GM23338 (cell line): ENCODE results near the gene SSH2.

Experiments used
- CREB1 ChIP-seq: fragments of 250-450 bp; sonication (Bioruptor Pico); IDR thresholded peaks from 2 replicates; pipeline ENCODE4 v1.5.0; 2020; ENCODE audit warnings: low read depth, mild to moderate bottlenecking, moderate library complexity
- EZH2 ChIP-seq: fragments of 200-600 bp; sonication (generic); IDR thresholded peaks from one replicate; pipeline ENCODE4 v1.8.0; 2017; ENCODE audit warnings: antibody characterized with exemption, mild to moderate bottlenecking, low read depth; ENCODE audit not compliant: unreplicated experiment
- EZH2phosphoT487 ChIP-seq: fragments of 200-600 bp; sonication (generic); IDR thresholded peaks from one replicate; pipeline ENCODE4 v1.8.1; 2018; ENCODE audit warnings: antibody characterized with exemption; ENCODE audit not compliant: unreplicated experiment
- JUNB ChIP-seq: IDR thresholded peaks from one replicate; pipeline ENCODE4 v1.6.1; 2016; ENCODE audit warnings: antibody characterized with exemption; ENCODE audit not compliant: unreplicated experiment
- POLR2AphosphoS5 ChIP-seq: IDR thresholded peaks from 2 replicates; pipeline ENCODE4 v1.6.1; 2016; ENCODE audit warnings: antibody characterized with exemption, low read depth
- TF ChIP-seq, protein P1 (sequence below): IDR thresholded peaks from one replicate; pipeline ENCODE4 v1.6.1; 2018; ENCODE audit warnings: antibody characterized with exemption; ENCODE audit not compliant: unreplicated experiment
- TF ChIP-seq, protein P2 (sequence below), 2 experiments: fragments of 200-600 bp in 1 of 2; sonication (generic) in 1 of 2; conservative IDR thresholded peaks; 2 replicates each; pipeline versions ENCODE4 v1.5.1 to v1.6.1; 2016 to 2017; ENCODE audit warnings: antibody characterized with exemption in 2 of 2, low read depth in 2 of 2, mild to moderate bottlenecking in 2 of 2, moderate library complexity in 1 of 2
- TF ChIP-seq, protein P3 (sequence below): IDR thresholded peaks from 2 replicates; pipeline ENCODE4 v1.6.1; 2016; ENCODE audit warnings: antibody characterized with exemption

DNA sequence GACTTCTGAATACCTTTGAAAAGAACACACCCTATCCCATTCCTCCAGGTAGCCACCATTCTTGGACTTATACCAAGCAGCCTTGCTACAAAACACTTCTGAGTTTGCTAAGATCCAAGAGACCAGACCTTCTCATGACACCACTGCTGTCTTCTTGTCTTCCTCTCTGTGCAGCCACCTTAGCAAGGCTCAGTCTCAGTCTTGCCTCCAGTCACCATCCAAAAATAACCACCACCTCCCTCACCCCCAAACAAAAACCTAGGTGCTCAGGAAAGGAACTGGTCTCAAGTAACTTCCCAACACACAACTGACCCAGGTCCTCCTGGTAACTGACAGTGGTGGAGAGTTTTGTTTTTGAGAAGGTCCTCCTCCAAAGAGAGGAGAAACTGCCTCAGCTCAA is 216.4 kb downstream of the SSH2 start:
- no peak for TF ChIP-seq CREB1
- TF ChIP-seq POLR2AphosphoS5 = no peak
- TF ChIP-seq, protein P1, sequence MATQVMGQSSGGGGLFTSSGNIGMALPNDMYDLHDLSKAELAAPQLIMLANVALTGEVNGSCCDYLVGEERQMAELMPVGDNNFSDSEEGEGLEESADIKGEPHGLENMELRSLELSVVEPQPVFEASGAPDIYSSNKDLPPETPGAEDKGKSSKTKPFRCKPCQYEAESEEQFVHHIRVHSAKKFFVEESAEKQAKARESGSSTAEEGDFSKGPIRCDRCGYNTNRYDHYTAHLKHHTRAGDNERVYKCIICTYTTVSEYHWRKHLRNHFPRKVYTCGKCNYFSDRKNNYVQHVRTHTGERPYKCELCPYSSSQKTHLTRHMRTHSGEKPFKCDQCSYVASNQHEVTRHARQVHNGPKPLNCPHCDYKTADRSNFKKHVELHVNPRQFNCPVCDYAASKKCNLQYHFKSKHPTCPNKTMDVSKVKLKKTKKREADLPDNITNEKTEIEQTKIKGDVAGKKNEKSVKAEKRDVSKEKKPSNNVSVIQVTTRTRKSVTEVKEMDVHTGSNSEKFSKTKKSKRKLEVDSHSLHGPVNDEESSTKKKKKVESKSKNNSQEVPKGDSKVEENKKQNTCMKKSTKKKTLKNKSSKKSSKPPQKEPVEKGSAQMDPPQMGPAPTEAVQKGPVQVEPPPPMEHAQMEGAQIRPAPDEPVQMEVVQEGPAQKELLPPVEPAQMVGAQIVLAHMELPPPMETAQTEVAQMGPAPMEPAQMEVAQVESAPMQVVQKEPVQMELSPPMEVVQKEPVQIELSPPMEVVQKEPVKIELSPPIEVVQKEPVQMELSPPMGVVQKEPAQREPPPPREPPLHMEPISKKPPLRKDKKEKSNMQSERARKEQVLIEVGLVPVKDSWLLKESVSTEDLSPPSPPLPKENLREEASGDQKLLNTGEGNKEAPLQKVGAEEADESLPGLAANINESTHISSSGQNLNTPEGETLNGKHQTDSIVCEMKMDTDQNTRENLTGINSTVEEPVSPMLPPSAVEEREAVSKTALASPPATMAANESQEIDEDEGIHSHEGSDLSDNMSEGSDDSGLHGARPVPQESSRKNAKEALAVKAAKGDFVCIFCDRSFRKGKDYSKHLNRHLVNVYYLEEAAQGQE = no peak
- no peak for TF ChIP-seq EZH2
- TF ChIP-seq, protein P2, sequence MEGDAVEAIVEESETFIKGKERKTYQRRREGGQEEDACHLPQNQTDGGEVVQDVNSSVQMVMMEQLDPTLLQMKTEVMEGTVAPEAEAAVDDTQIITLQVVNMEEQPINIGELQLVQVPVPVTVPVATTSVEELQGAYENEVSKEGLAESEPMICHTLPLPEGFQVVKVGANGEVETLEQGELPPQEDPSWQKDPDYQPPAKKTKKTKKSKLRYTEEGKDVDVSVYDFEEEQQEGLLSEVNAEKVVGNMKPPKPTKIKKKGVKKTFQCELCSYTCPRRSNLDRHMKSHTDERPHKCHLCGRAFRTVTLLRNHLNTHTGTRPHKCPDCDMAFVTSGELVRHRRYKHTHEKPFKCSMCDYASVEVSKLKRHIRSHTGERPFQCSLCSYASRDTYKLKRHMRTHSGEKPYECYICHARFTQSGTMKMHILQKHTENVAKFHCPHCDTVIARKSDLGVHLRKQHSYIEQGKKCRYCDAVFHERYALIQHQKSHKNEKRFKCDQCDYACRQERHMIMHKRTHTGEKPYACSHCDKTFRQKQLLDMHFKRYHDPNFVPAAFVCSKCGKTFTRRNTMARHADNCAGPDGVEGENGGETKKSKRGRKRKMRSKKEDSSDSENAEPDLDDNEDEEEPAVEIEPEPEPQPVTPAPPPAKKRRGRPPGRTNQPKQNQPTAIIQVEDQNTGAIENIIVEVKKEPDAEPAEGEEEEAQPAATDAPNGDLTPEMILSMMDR (conservative IDR thresholded peaks at IDR 0.05; ENCODE audit: low read depth in 2 of 2) = no peak
- TF ChIP-seq JUNB = no peak
- TF ChIP-seq EZH2phosphoT487 = no peak
- TF ChIP-seq, protein P3, sequence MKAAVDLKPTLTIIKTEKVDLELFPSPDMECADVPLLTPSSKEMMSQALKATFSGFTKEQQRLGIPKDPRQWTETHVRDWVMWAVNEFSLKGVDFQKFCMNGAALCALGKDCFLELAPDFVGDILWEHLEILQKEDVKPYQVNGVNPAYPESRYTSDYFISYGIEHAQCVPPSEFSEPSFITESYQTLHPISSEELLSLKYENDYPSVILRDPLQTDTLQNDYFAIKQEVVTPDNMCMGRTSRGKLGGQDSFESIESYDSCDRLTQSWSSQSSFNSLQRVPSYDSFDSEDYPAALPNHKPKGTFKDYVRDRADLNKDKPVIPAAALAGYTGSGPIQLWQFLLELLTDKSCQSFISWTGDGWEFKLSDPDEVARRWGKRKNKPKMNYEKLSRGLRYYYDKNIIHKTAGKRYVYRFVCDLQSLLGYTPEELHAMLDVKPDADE = no peak
